ENCODE measurements around the gene SULT1B1.

The SULT1B1 gene

GRCh38 chr4:69701696-69702095, 58.7 kb downstream of the SULT1B1 start:
- Mint-ChIP-seq H3K9me3 (no peaks in the 10 kb centered on the region), H3K27ac (no peak overlapping the region), H3K4me1 (ENCODE audit: low read depth) (no peaks in the 10 kb centered on the region), H3K27me3 (ENCODE audit: low read depth) (no peaks in the 10 kb centered on the region), H3K4me3 (no peak overlapping the region), H3K36me3 (ENCODE audit: low read depth) (no peaks in the 10 kb centered on the region)
- DNase-seq (ENCODE audit: low spot score) = no peak

- Mint-ChIP-seq H3K27me3 (ENCODE audit: low read depth) (no peaks in the 10 kb centered on the region), H3K4me1 (ENCODE audit: low read depth) (no peaks in the 10 kb centered on the region), H3K27ac (no peak overlapping the region), H3K4me3 (no peak overlapping the region), H3K36me3 (ENCODE audit: low read depth) (no peaks in the 10 kb centered on the region), H3K9me3 (no peaks in the 10 kb centered on the region)
- DNase-seq (ENCODE audit: low spot score) = no peak
These were observed 62.7 kb downstream of the SULT1B1 start for GRCh38 chr4:69697536-69698242.

GRCh38 chr4:69689599-69689998, 70.8 kb downstream of the SULT1B1 start:
- Mint-ChIP-seq H3K27me3 (ENCODE audit: low read depth) (no peaks in the 10 kb centered on the region), H3K27ac (no peak overlapping the region), H3K36me3 (ENCODE audit: low read depth) (no peaks in the 10 kb centered on the region), H3K9me3 (no peaks in the 10 kb centered on the region), H3K4me1 (ENCODE audit: low read depth) (peaks cover 1% of the 10 kb centered on the region), H3K4me3 (no peak overlapping the region)
- no peak for DNase-seq (ENCODE audit: low spot score)

GRCh38 chr4:69684804-69685203, 75.6 kb downstream of the SULT1B1 start:
- Mint-ChIP-seq H3K4me3 (no peak overlapping the region), H3K27me3 (ENCODE audit: low read depth) (no peaks in the 10 kb centered on the region), H3K4me1 (ENCODE audit: low read depth) (peaks cover 1% of the 10 kb centered on the region), H3K36me3 (ENCODE audit: low read depth) (no peaks in the 10 kb centered on the region), H3K9me3 (no peaks in the 10 kb centered on the region), H3K27ac (no peak overlapping the region)
- no peak for DNase-seq (ENCODE audit: low spot score)
